ENCODE results near the gene ARNT2. TPM values are rescaled to one million over a fixed set of nuclear protein-coding genes. Genes with fewer than 3 reads are reported as not detected.

The ARNT2 gene
- total RNA-seq, 1 donor from 2014 or later = 21.6 TPM

- Histone ChIP-seq H3K27me3 (ENCODE audit: control insufficient read depth, insufficient read depth, low read length) (no peaks in the 10 kb centered on the region), H3K4me3 (ENCODE audit: low read depth, low read length) (no peak overlapping the region), H3K36me3 (ENCODE audit: control insufficient read depth, insufficient read depth, low read length) (no peaks in the 10 kb centered on the region)
- no peak for DNase-seq (ENCODE audit: low read depth)
- TF ChIP-seq, protein P1, sequence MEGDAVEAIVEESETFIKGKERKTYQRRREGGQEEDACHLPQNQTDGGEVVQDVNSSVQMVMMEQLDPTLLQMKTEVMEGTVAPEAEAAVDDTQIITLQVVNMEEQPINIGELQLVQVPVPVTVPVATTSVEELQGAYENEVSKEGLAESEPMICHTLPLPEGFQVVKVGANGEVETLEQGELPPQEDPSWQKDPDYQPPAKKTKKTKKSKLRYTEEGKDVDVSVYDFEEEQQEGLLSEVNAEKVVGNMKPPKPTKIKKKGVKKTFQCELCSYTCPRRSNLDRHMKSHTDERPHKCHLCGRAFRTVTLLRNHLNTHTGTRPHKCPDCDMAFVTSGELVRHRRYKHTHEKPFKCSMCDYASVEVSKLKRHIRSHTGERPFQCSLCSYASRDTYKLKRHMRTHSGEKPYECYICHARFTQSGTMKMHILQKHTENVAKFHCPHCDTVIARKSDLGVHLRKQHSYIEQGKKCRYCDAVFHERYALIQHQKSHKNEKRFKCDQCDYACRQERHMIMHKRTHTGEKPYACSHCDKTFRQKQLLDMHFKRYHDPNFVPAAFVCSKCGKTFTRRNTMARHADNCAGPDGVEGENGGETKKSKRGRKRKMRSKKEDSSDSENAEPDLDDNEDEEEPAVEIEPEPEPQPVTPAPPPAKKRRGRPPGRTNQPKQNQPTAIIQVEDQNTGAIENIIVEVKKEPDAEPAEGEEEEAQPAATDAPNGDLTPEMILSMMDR (IDR thresholded peaks at IDR 0.05; ENCODE audit: insufficient read depth, low read length, poor library complexity, severe bottlenecking) = no peak
These were observed 71.9 kb downstream of the ARNT2 start for GRCh38 chr15:80476036-80476435.

DNA sequence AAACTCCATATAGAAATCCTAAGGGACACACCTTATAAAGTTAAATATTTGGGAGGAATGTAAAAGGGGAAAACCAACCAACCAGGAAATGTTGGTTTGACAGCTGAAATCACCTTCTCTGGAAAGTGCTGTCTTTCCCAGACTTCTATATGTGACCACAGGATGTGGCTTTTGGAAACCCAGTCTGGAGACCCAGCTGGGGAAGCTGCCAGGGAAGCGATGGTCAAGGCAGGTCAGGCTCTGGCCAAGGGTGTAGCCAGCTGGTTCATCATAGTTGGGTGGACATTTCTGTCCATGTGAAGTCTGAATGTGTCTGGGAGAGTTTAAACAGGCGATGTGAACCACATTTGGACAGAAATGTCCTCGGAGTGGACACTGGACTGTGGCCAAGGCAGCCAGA, 73.9 kb downstream of the ARNT2 start:
- H3K36me3 ChIP-seq (ENCODE audit: control insufficient read depth, insufficient read depth, low read length) = no peaks in the 10 kb centered on the region
- no peaks in the 10 kb centered on the region for H3K27me3 ChIP-seq (ENCODE audit: control insufficient read depth, insufficient read depth, low read length)
- H3K4me3 ChIP-seq (ENCODE audit: low read depth, low read length) = no peak overlapping the region
- TF ChIP-seq, protein P1 (IDR thresholded peaks at IDR 0.05; ENCODE audit: insufficient read depth, low read length, poor library complexity, severe bottlenecking) = no peak
- DNase-seq (ENCODE audit: low read depth) = no peak

DNA sequence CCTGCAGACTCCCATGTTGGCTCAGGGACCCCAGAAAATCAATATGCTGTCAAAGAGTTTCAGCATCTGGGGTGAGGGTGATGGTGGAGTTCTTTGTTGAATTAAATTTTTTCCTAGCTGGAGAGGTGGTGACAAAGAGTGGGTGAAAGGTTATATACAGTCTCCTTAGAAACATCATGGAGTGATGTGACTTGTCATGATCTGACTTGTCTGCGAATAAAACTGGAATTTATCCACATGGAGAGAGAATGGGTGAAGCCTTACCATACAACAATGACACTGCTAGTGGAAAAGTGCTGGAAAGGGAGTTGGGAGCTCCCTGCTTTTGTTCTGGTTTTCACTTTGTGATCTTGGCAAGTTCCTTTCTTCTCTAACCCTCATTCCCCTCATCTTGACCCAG, 75.0 kb downstream of the ARNT2 start:
- DNase-seq (ENCODE audit: low read depth) = no peak
- TF ChIP-seq, protein P1 (IDR thresholded peaks at IDR 0.05; ENCODE audit: insufficient read depth, low read length, poor library complexity, severe bottlenecking) = no peak
- H3K36me3 ChIP-seq (ENCODE audit: control insufficient read depth, insufficient read depth, low read length) = no peaks in the 10 kb centered on the region
- H3K27me3 ChIP-seq (ENCODE audit: control insufficient read depth, insufficient read depth, low read length) = no peaks in the 10 kb centered on the region
- no peak overlapping the region for H3K4me3 ChIP-seq (ENCODE audit: low read depth, low read length)

DNA sequence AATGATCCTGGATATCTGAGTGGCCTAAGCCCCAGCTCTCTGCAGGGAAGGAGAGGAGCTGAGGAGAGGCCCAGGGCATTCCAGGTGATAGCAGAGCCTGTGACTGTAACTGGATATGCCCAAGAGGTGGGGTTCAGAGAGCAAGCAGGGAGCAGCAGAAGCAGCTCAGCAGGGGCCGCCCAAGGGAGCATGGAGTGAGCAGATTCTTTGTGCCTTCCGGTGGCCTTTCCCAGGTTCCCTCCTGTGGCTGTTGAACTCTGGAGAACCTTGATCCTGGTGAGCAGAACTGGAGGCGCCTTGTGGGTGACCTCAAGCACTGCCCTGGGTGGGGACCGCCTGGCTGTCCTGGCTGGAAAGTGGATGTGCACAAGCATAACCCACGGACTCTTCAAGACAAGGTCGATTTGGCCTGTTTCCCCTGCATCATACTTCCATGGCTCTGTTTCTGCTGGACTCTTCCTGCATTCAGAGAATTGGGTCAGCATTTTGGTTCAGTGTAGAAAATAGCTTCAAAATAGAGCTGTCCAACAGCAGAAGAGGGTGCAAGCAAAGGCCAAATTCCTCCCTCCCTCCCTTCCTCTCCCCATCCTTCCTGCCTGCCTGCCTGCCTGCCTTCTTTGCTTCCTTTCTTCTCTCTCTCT, 76.1 kb downstream of the ARNT2 start:
- H3K27me3 ChIP-seq (ENCODE audit: control insufficient read depth, insufficient read depth, low read length) = no peaks in the 10 kb centered on the region
- no peak for DNase-seq (ENCODE audit: low read depth)
- H3K4me3 ChIP-seq (ENCODE audit: low read depth, low read length) = no peak overlapping the region
- TF ChIP-seq, protein P1 (IDR thresholded peaks at IDR 0.05; ENCODE audit: insufficient read depth, low read length, poor library complexity, severe bottlenecking) = no peak
- H3K36me3 ChIP-seq (ENCODE audit: control insufficient read depth, insufficient read depth, low read length) = no peaks in the 10 kb centered on the region

- no peak overlapping the region for H3K4me3 ChIP-seq (ENCODE audit: low read depth, low read length)
- H3K27me3 ChIP-seq (ENCODE audit: control insufficient read depth, insufficient read depth, low read length) = no peaks in the 10 kb centered on the region
- no peaks in the 10 kb centered on the region for H3K36me3 ChIP-seq (ENCODE audit: control insufficient read depth, insufficient read depth, low read length)
- TF ChIP-seq, protein P1 (IDR thresholded peaks at IDR 0.05; ENCODE audit: insufficient read depth, low read length, poor library complexity, severe bottlenecking) = no peak
- peak; percentile 62 for DNase-seq (ENCODE audit: low read depth)
These were observed 76.7 kb downstream of the ARNT2 start for GRCh38 chr15:80480909-80481308.

- Histone ChIP-seq H3K4me3 (ENCODE audit: low read depth, low read length) (no peak overlapping the region), H3K36me3 (ENCODE audit: control insufficient read depth, insufficient read depth, low read length) (no peaks in the 10 kb centered on the region), H3K27me3 (ENCODE audit: control insufficient read depth, insufficient read depth, low read length) (no peaks in the 10 kb centered on the region)
- no peak for DNase-seq (ENCODE audit: low read depth)
- TF ChIP-seq, protein P1 (IDR thresholded peaks at IDR 0.05; ENCODE audit: insufficient read depth, low read length, poor library complexity, severe bottlenecking) = no peak
These were observed 78.5 kb downstream of the ARNT2 start for GRCh38 chr15:80482696-80483095.
